ENCODE measurements around the gene CD109.

Gene CD109

GRCh38 chr6:73728548-73729205 is 32.7 kb downstream of the CD109 start:
- peak; percentile 75 for DNase-seq

- DNase-seq = no peak
These were observed 35.3 kb downstream of the CD109 start for GRCh38 chr6:73731285-73731684.

GRCh38 chr6:73732845-73733675 is 37.1 kb downstream of the CD109 start:
- DNase-seq = peak; percentile 79

- DNase-seq = no peak
These were observed 37.8 kb downstream of the CD109 start for GRCh38 chr6:73733791-73734190.

- DNase-seq = no peak
These were observed 38.9 kb downstream of the CD109 start for GRCh38 chr6:73734832-73735453.

- DNase-seq = no peak
These were observed 42.5 kb downstream of the CD109 start for GRCh38 chr6:73738367-73739028.

- no peak for DNase-seq
These were observed 43.1 kb downstream of the CD109 start for GRCh38 chr6:73739096-73739495.

GRCh38 chr6:73742433-73742832 is 46.4 kb downstream of the CD109 start:
- no peak for DNase-seq

- no peak for DNase-seq
These were observed 47.1 kb downstream of the CD109 start for GRCh38 chr6:73743081-73743480.

- no peak for DNase-seq
These were observed 47.6 kb downstream of the CD109 start for GRCh38 chr6:73743556-73743955.

- no peak for DNase-seq
These were observed 50.8 kb downstream of the CD109 start for GRCh38 chr6:73746787-73747186.

GRCh38 chr6:73747289-73747688 is 51.3 kb downstream of the CD109 start:
- no peak for DNase-seq

GRCh38 chr6:73752943-73753342 is 56.9 kb downstream of the CD109 start:
- no peak for DNase-seq

GRCh38 chr6:73766040-73766439 is 70.0 kb downstream of the CD109 start:
- no peak for DNase-seq

- no peak for DNase-seq
These were observed 72.6 kb downstream of the CD109 start for GRCh38 chr6:73768558-73768957.

- no peak for DNase-seq
These were observed 74.0 kb downstream of the CD109 start for GRCh38 chr6:73769976-73770375.

GRCh38 chr6:73774311-73774774 is 78.3 kb downstream of the CD109 start:
- no peak for DNase-seq

- DNase-seq = no peak
These were observed 83.9 kb downstream of the CD109 start for GRCh38 chr6:73779943-73780342.

- DNase-seq = no peak
These were observed 86.9 kb downstream of the CD109 start for GRCh38 chr6:73782911-73783310.

- DNase-seq = no peak
These were observed 88.9 kb downstream of the CD109 start for GRCh38 chr6:73784726-73785505.

GRCh38 chr6:73790574-73790973 is 94.6 kb downstream of the CD109 start:
- no peak for DNase-seq

- DNase-seq = no peak
These were observed 95.3 kb downstream of the CD109 start for GRCh38 chr6:73791336-73791735.

- DNase-seq = no peak
These were observed 96.7 kb downstream of the CD109 start for GRCh38 chr6:73792738-73793137.

Data from stimulated activated CD4-positive, alpha-beta T cell treated with anti-CD3 and anti-CD28 coated beads, Interleukin-15, amount 100 ng/mL, for 24 hours (primary cell).